NCI-H748 (cell line): ENCODE data around the gene LOX.
"Not testable (repeated sequence)": the region's sequence is repeated elsewhere in the genome, so short reads cannot be mapped to it uniquely, and the experiment has no call there.

ENCODE experiments used
- DNase-seq: peaks from one replicate; lab custom pipeline; 2025; ENCODE audit not compliant: unreplicated experiment; lab: John Stamatoyannopoulos, UW

The LOX gene

GRCh38 chr5:122099060-122099790 is 21.2 kb upstream of the LOX start:
- DNase-seq = no peak

GRCh38 chr5:122097391-122097790 is 19.3 kb upstream of the LOX start:
- DNase-seq = no peak

DNA sequence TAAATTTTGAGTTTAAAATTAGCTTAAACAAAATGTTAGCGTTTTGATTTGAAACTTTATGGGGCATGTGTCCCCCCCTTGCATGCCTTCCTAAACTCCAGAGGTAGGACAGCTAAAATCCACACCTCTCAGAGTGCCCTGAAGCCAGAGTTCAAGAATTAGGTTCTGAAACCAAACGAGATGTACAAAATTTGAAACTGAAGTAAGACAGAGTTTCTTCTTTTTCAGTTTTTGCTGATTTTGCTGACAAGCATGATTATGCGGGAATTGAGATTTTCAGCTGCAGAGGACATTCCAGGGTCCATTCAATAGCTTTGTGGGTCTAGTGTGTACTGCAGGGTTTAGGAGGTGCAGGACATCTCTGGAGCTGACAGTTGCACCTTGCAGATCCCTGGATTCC is 17.1 kb upstream of the LOX start:
- DNase-seq = no peak

- DNase-seq = not testable (repeated sequence)
These were observed 16.2 kb upstream of the LOX start for GRCh38 chr5:122094251-122094650.

DNA sequence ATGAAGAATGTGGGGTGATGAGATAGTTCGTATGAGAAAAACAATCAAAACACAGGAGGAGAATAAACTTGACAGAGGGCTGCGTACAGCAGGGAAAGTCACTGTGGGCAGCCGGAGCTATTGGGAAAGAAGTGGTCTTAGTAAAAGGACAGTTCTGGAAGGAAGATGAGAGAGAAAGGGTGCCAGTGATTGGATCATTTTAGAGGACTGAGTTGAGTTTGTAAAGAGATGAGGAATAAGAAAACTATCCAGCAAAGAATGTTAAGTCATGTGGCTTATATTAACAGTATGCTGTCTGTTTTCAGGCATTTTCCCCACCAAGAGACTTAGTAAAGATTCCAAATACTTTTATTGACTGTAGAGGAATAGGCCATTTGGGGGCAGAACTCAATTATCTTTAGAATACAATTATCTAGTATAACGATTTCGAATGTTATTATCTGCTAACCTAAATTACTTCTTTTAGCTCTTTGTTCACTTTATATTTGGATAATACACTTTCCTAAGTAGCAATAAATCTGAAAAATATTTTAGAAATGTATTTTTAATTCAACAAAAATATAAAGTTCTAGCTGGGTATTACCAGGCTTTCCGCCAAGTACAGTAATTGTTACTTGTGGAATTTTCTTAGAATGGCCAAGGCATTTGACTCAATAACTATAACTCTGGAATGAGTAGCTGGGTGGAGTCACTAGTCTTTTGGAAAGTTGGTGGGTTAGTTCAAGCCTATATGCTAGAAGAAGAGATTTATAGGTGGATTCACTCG is 15.5 kb upstream of the LOX start:
- no peak for DNase-seq

GRCh38 chr5:122091936-122092600 is 14.0 kb upstream of the LOX start:
- DNase-seq = peak; percentile 31

- DNase-seq = peak; percentile 33
These were observed 11.3 kb upstream of the LOX start for GRCh38 chr5:122089096-122090013.

DNA sequence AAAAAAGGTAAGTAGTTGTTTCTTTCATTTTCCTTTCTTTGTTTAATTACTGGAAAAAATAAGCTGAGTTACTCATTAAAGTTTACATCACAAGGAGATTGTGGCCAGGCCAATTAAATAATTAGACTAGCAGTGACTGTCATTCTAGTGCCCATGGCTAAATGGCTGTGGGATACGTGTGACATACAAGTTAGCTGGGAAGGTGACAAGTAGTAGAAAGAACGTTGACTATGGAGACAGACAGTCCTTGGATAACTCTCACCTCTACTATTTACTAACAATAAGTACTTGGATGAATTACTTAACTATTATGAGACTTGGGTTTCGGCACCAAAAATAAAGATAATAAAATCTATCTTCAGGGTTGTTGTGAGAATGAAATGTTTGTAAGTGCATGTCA is 7.0 kb upstream of the LOX start:
- no peak for DNase-seq

DNA sequence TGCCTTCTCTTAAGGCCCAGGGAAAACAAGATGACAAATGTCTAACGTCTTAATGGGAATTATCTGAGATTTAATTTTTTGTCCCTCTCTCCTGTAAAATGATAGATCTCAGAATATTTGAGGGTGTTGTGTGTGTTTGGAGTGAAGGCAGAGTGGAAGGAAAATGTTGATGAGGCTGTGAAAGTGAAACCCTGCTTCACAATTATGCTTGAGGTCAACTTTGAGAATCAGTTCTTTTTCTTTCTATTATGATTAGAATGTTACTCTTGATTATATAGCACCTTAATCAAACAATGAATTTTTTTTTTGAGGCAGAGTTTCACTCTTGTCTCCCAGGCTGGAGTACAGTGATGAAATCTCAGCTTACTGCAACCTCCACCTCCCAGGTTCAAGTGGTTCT is 5.5 kb upstream of the LOX start:
- no peak for DNase-seq

- DNase-seq = peak; percentile 72
These were observed 3.5 kb upstream of the LOX start for GRCh38 chr5:122081541-122081940.

DNA sequence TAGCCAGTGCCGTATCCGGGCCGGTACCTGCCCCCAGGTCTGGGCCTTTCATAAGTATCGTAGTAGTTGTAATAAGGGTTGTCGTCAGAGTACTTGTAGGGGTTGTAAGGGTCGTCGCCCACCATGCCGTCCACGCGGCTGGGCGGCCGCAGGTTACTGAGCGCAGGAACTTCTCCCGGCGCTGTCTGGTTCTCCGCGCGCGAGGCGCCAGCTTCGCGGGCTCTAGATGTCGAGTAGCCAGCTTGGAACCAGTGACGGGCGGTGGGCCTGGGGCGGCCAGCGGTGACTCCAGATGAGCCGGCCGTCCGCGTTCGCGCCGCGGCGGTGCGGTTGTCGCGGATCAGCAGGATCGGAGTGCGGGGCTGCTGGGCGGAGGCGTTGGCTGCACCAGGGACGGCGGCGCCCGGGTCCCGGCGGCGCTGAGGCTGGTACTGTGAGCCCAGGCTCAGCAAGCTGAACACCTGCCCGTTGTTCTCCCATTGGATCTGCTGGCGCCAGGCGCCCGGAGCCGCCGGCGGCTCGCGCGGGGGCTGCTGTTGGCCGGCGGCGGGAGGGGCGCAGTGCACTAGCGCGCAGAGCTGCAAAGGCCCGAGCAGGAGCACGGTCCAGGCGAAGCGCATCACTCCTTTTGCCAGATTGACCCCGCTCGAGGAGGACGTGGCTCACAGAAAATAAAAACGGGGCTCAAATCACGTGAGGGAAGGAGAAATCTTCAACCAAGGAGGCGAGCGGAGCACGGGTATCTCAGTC is 518 bp downstream of the LOX start:
- peak; percentile 77 for DNase-seq

GRCh38 chr5:122076669-122077365 is 1.2 kb downstream of the LOX start:
- peak; percentile 88 for DNase-seq

DNA sequence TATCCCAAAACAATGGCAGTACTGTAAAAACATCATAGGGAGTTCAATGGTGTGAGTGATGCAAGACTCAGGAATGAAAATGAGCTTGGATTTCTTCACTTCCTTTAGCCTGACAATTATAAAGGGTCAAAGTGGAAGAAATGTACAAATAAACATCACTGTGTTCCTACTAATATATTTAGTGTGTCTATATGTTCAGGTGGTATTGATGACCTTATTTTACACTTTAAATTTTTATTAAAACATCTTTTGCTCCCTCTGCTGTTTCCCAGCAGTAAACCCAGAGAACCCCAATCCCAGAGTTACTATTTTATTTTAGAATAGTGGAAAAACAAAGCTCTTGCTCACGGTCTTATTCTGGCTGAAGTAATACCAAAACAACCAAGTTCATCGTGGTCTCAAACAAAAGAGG is 2.0 kb downstream of the LOX start:
- DNase-seq = no peak

- DNase-seq = no peak
These were observed 4.2 kb downstream of the LOX start for GRCh38 chr5:122073864-122074263.

GRCh38 chr5:122073018-122073417 is 5.0 kb downstream of the LOX start:
- no peak for DNase-seq

GRCh38 chr5:122067390-122067789 is 10.7 kb downstream of the LOX start:
- DNase-seq = no peak

- peak; percentile 44 for DNase-seq
These were observed 13.1 kb downstream of the LOX start for GRCh38 chr5:122064992-122065391.

DNA sequence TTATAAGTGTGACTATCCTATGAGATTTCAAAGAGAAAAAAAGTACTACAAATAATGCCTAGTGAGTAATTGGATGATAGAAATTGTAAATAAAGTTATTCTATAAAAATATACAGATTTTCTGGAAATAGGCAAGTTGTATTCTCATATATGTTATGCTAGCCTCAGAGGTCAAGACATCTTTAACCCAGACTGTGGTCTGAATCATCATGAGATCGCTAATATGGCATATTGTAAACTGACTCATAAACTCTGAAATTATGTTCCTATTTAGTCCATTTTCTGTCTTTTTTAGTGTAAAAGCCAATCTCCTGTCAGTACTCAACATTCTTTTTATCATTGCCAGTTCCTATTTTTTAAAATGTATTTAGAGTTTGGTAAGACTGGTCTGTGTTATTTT is 14.2 kb downstream of the LOX start:
- no peak for DNase-seq

GRCh38 chr5:122062205-122062604 is 15.9 kb downstream of the LOX start:
- DNase-seq = no peak

DNA sequence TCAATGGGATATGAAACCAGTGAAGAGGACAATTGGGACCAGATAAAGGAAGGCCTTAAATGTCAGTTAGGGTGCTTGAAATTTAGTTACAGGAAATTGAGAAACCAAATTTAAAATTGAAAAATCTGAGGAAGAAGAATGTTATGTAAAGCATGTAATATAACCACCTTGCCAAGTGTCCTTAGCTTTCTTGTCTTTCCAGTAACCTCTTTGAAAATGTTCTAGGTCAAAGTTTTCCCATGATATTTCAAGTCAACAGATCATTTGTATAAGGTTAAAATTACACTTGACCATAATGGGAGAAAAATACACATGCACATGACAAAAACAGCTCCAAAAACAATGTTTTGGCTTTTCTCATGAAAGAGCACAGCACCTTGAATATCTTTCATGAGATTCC is 21.1 kb downstream of the LOX start:
- no peak for DNase-seq
